Spleen (tissue), 11 donors: ENCODE results near the gene NKG7. TPM values are rescaled to one million over a fixed set of nuclear protein-coding genes. Genes with fewer than 3 reads are reported as not detected.

ENCODE experiments used
- DNase-seq: peaks from one replicate; pipeline ENCODE4 v3.0.0-alpha.2; 2020
- H3K27ac ChIP-seq, 8 donors: fragments of 200-600 bp; sonication (generic) in 7 of 8; 1 replicate in 4 of 8; 2 replicates in 4 of 8; pipeline versions ENCODE4 v1.5.0 to v1.8.0; 2016 to 2021; ENCODE audit warnings: inconsistent platforms in 4 of 8, mild to moderate bottlenecking in 4 of 8, moderate library complexity in 1 of 8
- H3K27me3 ChIP-seq, 7 donors: fragments of 200-600 bp; sonication (generic) in 6 of 7; replicated peaks in 1 of 7; 1 replicate in 4 of 7; 2 replicates in 3 of 7; pipeline versions ENCODE4 v1.5.0 to v1.8.0; 2016 to 2021; ENCODE audit warnings: inconsistent platforms in 3 of 7, mild to moderate bottlenecking in 1 of 7
- H3K36me3 ChIP-seq, 6 donors: fragments of 200-600 bp; sonication (generic) in 5 of 6; 1 replicate in 4 of 6; 2 replicates in 2 of 6; pipeline versions ENCODE4 v1.5.0 to v1.8.0; 2016 to 2021; ENCODE audit warnings: inconsistent platforms in 2 of 6
- H3K4me1 ChIP-seq, 6 donors: fragments of 200-600 bp; sonication (generic) in 5 of 6; 1 replicate in 3 of 6; 2 replicates in 3 of 6; pipeline versions ENCODE4 v1.5.0 to v1.8.0; 2016 to 2021; ENCODE audit warnings: inconsistent platforms in 3 of 6
- H3K4me3 ChIP-seq, 8 donors: fragments of 200-600 bp; sonication (generic) in 7 of 8; 1 replicate in 4 of 8; 2 replicates in 4 of 8; pipeline versions ENCODE4 v1.5.0 to v1.8.0; 2016 to 2021; ENCODE audit warnings: inconsistent platforms in 4 of 8, mild to moderate bottlenecking in 4 of 8, moderate library complexity in 2 of 8
- H3K9me3 ChIP-seq, 8 donors: fragments of 200-600 bp; sonication (generic) in 7 of 8; 1 replicate in 4 of 8; 2 replicates in 4 of 8; pipeline versions ENCODE4 v1.5.0 to v1.8.0; 2016 to 2021; ENCODE audit warnings: inconsistent platforms in 4 of 8
- CTCF ChIP-seq, 11 experiments: fragments of 200-600 bp in 7 of 11; fragments of 450-650 bp in 4 of 11; sonication (generic) in 4 of 11; IDR thresholded peaks in 8 of 11; conservative IDR thresholded peaks in 3 of 11; 1 replicate in 7 of 11; 2 replicates in 4 of 11; pipeline versions ENCODE4 v1.4.0 to v1.8.0; 2016 to 2021; ENCODE audit warnings: antibody characterized with exemption in 11 of 11, inconsistent platforms in 4 of 11, mild to moderate bottlenecking in 1 of 11
- POLR2A ChIP-seq, 3 donors: fragments of 450-650 bp; IDR thresholded peaks; one replicate each; pipeline ENCODE4 v1.5.1; 2017; ENCODE audit warnings: antibody characterized with exemption in 3 of 3, mild to moderate bottlenecking in 1 of 3
- POLR2AphosphoS5 ChIP-seq, 3 donors: sonication (generic); formaldehyde crosslinking; IDR thresholded peaks; one replicate each; pipeline ENCODE4 v1.5.1; 2017; ENCODE audit warnings: antibody characterized with exemption in 3 of 3
- WGBS, 5 donors: extraction: QIAGEN DNeasy Blood & Tissue Kit in 3 of 5; methylation state at CpG; one replicate each; pipeline versions ENCODE4 v1.1.5 to v1.1.7; 2013 to 2018; 5-methylcytosine and 5-hydroxymethylcytosine counted together
- intact Hi-C: fragments of 100-400 bp; cut with DNase I; formaldehyde crosslinking; loops from one replicate; pipeline ENCODE4 v1.15.0; 2023; ENCODE audit warnings: low total_unique reads
- polyA plus RNA-seq, 3 donors: library from polyadenylated mRNA; stranded (reverse); fragments of 200-250 nt; gene quantifications; one replicate each; pipeline ENCODE4 v1.2.1, GENCODE V29; 2013
- total RNA-seq, 7 donors: library from RNA; depleted of rRNA in 3 of 7; stranded (reverse); fragments of >200 nt in 3 of 7; fragmentation: NEBNext Ultra II Directional in 4 of 7; extraction: Animal tissue kit (Norgen Biotek cat#: 25700) in 4 of 7; gene quantifications; one replicate each; pipeline versions ENCODE4 v1.1.0 to v1.2.1, GENCODE V29; 2016 to 2021
- donor health status: healthy with polysubstance abuse.
- donor health status: DM: no; HTN: no; CAD: no; lungs with moderate emphysema.
- donor health status: DM: no; HTN: no; CAD: no.
- donor health status: Bipolar disorder and iron deficiency.
- donor health status: healthy.
- donor health status: DM: no; HTN: no; CAD: no.
- donor health status: DM: yes; HTN: yes; CAD: no.

NKG7 gene
- total and polyA plus RNA-seq, 10 donors, result 30.8 to 144 (median 75.1) TPM

GRCh38 chr19:51341066-51341465, 31.4 kb downstream of the NKG7 start:
- Histone ChIP-seq H3K9me3 (no peaks in the 10 kb centered on the region), H3K36me3 (peaks cover 0 to 18% (median 9%) of the 10 kb centered on the region in 6 donors), H3K4me3 (no peak overlapping the region), H3K27ac (peak overlapping the region in 1 of 8 donors; percentile 7), H3K4me1 (peaks cover 9 to 63% (median 30%) of the 10 kb centered on the region in 6 donors), H3K27me3 (peaks cover 0 to 12% (median 0%) of the 10 kb centered on the region in 7 donors)
- WGBS, 5 donors, result 92 to 96% (median 94%) methylated on average over 17 to 18 of the region's 18 CpGs
- intact Hi-C loops, result loop anchor here (10.0 kb wide), 1 partner anchor 54 kb away; the partner anchor contains the start of gene C19orf84
- no peak for TF ChIP-seq POLR2A (IDR thresholded peaks at IDR 0.05)
- no peak for TF ChIP-seq CTCF (IDR thresholded peaks at IDR 0.05 in 8 of 11, conservative IDR thresholded peaks at IDR 0.05 in 3 of 11)
- no peak for TF ChIP-seq POLR2AphosphoS5 (IDR thresholded peaks at IDR 0.05)
- no peak for DNase-seq

GRCh38 chr19:51339687-51340656, 32.5 kb downstream of the NKG7 start:
- Histone ChIP-seq H3K4me3 (peak overlapping the region; percentile 61 to 92 (median 72)), H3K36me3 (peaks cover 0 to 10% (median 4%) of the 10 kb centered on the region in 6 donors), H3K27ac (peak overlapping the region in 7 of 8 donors; percentile 41 to 85 (median 69)), H3K27me3 (peaks cover 0 to 12% (median 0%) of the 10 kb centered on the region in 7 donors), H3K9me3 (no peaks in the 10 kb centered on the region), H3K4me1 (peaks cover 9 to 57% (median 29%) of the 10 kb centered on the region in 6 donors)
- WGBS, 5 donors, result 1 to 4% (median 3%) methylated on average over 46 to 107 of the region's 107 CpGs
- TF ChIP-seq CTCF (IDR thresholded peaks at IDR 0.05 in 8 of 11, conservative IDR thresholded peaks at IDR 0.05 in 3 of 11), result peak in 6 of 11 experiments; percentile 6 to 48 (median 41)
- TF ChIP-seq POLR2A (IDR thresholded peaks at IDR 0.05), result peak in 1 of 3 donors; percentile 23
- TF ChIP-seq POLR2AphosphoS5 (IDR thresholded peaks at IDR 0.05), result peak; percentile 72 to 86 (median 80)
- intact Hi-C loops, result loop anchor here (5.0 to 10.0 kb wide), 2 partner anchors 55 to 102 kb away; partner anchors contain the start of gene C19orf84
- peak; percentile 98 for DNase-seq

GRCh38 chr19:51339313-51339686, 33.2 kb downstream of the NKG7 start:
- peaks cover 9 to 51% (median 26%) of the 10 kb centered on the region in 6 donors for H3K4me1 ChIP-seq
- DNase-seq, result no peak
- no peaks in the 10 kb centered on the region for H3K9me3 ChIP-seq
- H3K4me3 ChIP-seq, result peak overlapping the region; percentile 61 to 92 (median 72)
- TF ChIP-seq CTCF (IDR thresholded peaks at IDR 0.05 in 8 of 11, conservative IDR thresholded peaks at IDR 0.05 in 3 of 11) (no peak), POLR2A (IDR thresholded peaks at IDR 0.05) (no peak)
- peaks cover 0 to 4% (median 0%) of the 10 kb centered on the region in 6 donors for H3K36me3 ChIP-seq
- peak overlapping the region in 7 of 8 donors; percentile 41 to 85 (median 69) for H3K27ac ChIP-seq
- WGBS, 5 donors, result 1 to 2% (median 1%) methylated on average over 10 of the region's 10 CpGs
- intact Hi-C loops, result loop anchor here (5.0 kb wide), 1 partner anchor 103 kb away; no protein-coding TSS in a partner anchor
- peaks cover 0 to 12% (median 0%) of the 10 kb centered on the region in 7 donors for H3K27me3 ChIP-seq
